GM12864 (cell line): Measurements from ENCODE around the gene CDCP1.

Experiments used
- DNase-seq: peaks from one replicate; pipeline ENCODE4 v3.0.0-alpha.2; 2011; ENCODE audit warnings: low read depth
- H3K4me3 ChIP-seq: 2 replicates; pipeline ENCODE4 v1.5.1; 2011; ENCODE audit warnings: mild to moderate bottlenecking, low read depth, low read length, control low read depth
- TF ChIP-seq, protein P1 (sequence below): IDR thresholded peaks from 2 replicates; pipeline ENCODE4 v1.5.1; 2011; ENCODE audit warnings: low read depth, mild to moderate bottlenecking, moderate library complexity, low read length, control low read depth, inconsistent platforms; ENCODE audit errors: missing control alignments

The CDCP1 gene

DNA sequence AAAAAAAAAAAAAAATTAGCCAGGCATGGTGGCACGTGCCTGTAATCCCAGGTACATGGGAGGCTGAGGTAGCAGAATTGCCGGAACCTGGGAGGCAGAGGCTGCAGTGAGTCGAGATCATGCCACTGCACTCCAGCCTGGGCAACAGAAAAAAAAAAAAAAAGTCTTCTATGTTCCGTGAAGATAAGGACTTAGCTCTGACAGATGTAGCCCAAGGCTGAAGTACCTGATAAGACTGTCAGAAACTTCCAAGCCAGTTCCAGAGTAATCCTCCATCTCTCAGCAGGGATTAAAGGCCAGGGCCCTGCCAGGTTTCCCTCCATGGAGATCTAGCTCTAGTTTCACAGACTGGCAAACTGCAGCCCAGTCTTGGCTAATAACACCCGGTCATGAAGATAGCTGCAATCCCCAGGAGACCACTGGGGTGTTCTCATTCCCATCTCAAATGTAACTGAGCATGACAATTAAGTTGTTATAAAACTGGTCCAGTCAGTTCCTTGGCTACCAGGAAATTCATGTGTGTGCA is 8.5 kb downstream of the CDCP1 start:
- TF ChIP-seq, protein P1, sequence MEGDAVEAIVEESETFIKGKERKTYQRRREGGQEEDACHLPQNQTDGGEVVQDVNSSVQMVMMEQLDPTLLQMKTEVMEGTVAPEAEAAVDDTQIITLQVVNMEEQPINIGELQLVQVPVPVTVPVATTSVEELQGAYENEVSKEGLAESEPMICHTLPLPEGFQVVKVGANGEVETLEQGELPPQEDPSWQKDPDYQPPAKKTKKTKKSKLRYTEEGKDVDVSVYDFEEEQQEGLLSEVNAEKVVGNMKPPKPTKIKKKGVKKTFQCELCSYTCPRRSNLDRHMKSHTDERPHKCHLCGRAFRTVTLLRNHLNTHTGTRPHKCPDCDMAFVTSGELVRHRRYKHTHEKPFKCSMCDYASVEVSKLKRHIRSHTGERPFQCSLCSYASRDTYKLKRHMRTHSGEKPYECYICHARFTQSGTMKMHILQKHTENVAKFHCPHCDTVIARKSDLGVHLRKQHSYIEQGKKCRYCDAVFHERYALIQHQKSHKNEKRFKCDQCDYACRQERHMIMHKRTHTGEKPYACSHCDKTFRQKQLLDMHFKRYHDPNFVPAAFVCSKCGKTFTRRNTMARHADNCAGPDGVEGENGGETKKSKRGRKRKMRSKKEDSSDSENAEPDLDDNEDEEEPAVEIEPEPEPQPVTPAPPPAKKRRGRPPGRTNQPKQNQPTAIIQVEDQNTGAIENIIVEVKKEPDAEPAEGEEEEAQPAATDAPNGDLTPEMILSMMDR, result no peak
- DNase-seq, result no peak

DNA sequence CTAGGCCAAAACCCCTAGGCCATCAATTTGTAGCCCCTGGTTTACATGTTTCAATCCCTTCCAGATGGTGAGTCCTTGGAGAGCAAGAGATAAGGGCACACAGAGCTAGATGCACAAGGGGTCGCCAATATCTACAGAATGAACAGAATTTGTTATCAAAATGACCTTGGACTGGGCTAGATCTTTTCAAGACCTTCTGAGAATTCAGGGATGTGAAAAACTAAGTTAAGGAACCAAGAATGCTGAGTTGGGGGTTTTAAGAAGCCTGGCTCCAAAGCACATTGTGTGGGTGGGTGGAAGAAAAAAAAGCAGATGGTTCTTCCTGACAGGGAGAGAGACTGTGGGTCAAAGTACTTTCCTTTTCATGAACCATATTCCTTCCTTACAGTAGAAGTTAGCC is 10.2 kb downstream of the CDCP1 start:
- DNase-seq, result no peak
- TF ChIP-seq, protein P1, result no peak
- no peak overlapping the region for H3K4me3 ChIP-seq

More for the DNA sequence above, 8.5 kb downstream of the CDCP1 start:
- H3K4me3 ChIP-seq, result no peak overlapping the region

DNA sequence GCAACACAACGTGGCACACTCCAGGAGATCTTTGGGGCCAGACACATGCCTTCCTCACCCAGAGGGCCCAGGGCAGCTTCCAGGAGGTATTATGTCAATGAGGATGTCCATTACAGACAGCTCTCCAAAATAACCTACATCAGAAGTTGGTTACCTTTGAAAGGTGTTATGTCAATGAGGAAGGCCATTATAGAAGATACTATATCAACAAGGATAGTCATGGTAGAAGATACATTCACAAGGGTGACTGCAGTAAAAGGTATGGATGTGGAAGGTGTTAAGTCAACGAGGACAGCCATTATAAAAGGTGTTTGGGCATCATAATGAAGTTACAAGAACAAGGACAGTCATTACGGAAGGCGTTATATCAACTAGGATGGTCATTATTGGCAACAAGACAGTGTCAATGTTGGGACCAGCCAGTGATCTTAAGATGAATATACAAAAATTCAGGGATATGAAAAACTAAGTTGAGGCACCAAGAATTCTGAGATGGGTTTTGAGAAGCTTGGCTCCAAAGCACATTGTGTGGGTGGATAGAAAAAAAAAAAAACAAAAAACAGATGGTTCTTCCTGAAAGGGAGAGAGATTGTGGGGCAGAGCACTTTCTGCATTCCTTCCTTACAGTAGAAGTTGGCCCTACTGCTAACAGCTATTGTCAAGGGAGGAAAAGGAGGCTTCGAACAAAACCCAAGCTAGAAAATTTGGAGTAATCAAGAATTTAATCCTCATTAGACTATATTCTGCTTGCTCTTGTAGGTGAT is 11.2 kb downstream of the CDCP1 start:
- no peak overlapping the region for H3K4me3 ChIP-seq
- DNase-seq, result no peak
- TF ChIP-seq, protein P1, result no peak

DNA sequence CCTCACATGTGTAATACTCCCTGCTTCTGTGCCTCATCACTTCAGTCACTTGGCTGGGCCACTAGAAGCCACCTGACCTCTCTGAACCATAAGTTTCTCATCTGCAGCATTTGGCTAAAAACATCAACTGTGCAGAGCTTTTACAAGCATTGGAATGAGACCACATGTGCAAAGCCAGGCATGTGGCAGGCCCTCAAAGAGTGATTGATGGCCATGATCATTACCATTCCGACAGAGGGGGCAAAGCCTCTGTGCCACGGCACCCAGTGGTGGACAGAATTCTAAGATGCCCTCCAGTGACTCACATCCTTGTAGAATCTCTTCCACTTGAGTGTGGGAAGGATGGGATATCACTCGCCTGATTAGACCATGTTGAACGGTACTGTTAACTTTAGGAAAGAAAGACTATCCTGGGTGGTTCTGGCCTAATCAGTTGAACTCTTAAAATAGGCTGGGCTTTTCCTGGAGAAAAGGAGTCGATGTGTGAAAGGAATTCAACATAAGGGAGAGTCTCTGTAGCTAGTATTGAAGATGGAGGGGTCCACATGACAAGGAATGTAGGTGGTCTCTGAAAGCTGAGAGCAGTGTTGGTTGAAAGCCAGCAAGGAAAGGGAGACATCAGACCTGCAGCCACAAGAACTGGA is 13.5 kb downstream of the CDCP1 start:
- no peak for DNase-seq
- TF ChIP-seq, protein P1, result no peak
- H3K4me3 ChIP-seq, result no peak overlapping the region

DNA sequence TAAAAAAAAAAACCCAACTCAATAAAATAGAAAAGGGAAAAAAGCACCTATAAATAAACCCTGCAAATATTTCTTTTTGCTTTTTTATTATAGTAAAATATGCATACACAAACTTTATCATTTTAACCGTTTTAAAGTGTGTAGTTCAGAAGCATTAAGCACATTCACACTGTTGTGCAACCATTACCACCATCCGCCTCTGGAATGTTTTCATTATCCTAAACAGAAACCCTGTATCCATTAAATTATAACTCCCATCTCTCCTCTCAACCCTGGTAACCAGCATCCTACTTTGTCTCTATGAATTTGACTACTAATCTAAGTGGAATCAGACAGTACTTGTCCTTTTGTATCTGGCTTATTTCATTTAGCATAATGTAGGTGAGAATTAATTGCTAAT is 15.0 kb downstream of the CDCP1 start:
- DNase-seq, result no peak
- TF ChIP-seq, protein P1, result no peak
- no peak overlapping the region for H3K4me3 ChIP-seq

DNA sequence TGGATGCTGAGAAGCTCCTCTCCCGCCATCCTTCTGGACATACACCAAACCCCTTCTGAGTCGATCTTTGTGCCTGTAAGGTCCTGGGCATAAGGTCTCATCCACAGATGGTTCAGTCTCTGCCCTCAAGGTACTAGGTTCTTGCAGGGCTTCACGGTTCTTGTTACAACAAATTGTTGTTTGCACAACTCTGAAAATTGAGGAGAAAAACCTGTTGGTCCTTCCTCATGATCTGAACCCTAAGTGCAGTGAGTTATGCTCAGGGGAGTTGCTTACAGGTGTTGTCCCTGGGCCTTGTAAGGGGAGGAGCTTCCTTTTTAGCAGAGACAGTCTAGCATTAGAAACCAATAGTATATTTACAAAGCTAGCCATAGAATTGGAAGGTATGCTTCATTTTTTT is 15.7 kb downstream of the CDCP1 start:
- no peak overlapping the region for H3K4me3 ChIP-seq
- TF ChIP-seq, protein P1, result no peak
- no peak for DNase-seq
